ENCODE results near the gene GRHL1.

The GRHL1 gene

GRCh38 chr2:9949239-9949991, 2.1 kb upstream of the GRHL1 start:
- no peak for DNase-seq

- DNase-seq, result no peak
These were observed 1.4 kb upstream of the GRHL1 start for GRCh38 chr2:9949992-9950520.

GRCh38 chr2:9950521-9951271, 797 bp upstream of the GRHL1 start:
- DNase-seq, result no peak

GRCh38 chr2:9951272-9951521, 296 bp upstream of the GRHL1 start:
- no peak for DNase-seq

- no peak for DNase-seq
These were observed 819 bp downstream of the GRHL1 start for GRCh38 chr2:9952286-9952737.

- DNase-seq, result no peak
These were observed 1.5 kb downstream of the GRHL1 start for GRCh38 chr2:9952856-9953503.

- DNase-seq, result no peak
These were observed 2.6 kb downstream of the GRHL1 start for GRCh38 chr2:9954136-9954535.

- no peak for DNase-seq
These were observed 6.6 kb downstream of the GRHL1 start for GRCh38 chr2:9958057-9958456.

- DNase-seq, result no peak
These were observed 7.8 kb downstream of the GRHL1 start for GRCh38 chr2:9959262-9959661.

GRCh38 chr2:9961013-9961412, 9.5 kb downstream of the GRHL1 start:
- no peak for DNase-seq

GRCh38 chr2:9964334-9964980, 13.0 kb downstream of the GRHL1 start:
- DNase-seq, result no peak

GRCh38 chr2:9965119-9965822, 13.8 kb downstream of the GRHL1 start:
- no peak for DNase-seq

- DNase-seq, result no peak
These were observed 15.1 kb downstream of the GRHL1 start for GRCh38 chr2:9966491-9967022.

GRCh38 chr2:9967053-9967775, 15.7 kb downstream of the GRHL1 start:
- no peak for DNase-seq

GRCh38 chr2:9968553-9969497, 17.3 kb downstream of the GRHL1 start:
- no peak for DNase-seq

- DNase-seq, result no peak
These were observed 18.9 kb downstream of the GRHL1 start for GRCh38 chr2:9970200-9971044.

GRCh38 chr2:9971105-9971818, 19.8 kb downstream of the GRHL1 start:
- no peak for DNase-seq

GRCh38 chr2:9971890-9972289, 20.4 kb downstream of the GRHL1 start:
- DNase-seq, result no peak

All from NCI-H774 (cell line).